HG03571 (cell line): ENCODE results near the gene PKD1L1.

Source experiments
- ATAC-seq: cut with Tn5 transposase; IDR thresholded peaks from one replicate; pipeline ENCODE4 v1.9.1; 2021; ENCODE audit not compliant: unreplicated experiment

Gene PKD1L1

GRCh38 chr7:47743965-47744591 is 204.2 kb downstream of the PKD1L1 start:
- no peak for ATAC-seq

GRCh38 chr7:47741984-47742383 is 206.3 kb downstream of the PKD1L1 start:
- no peak for ATAC-seq

- ATAC-seq: no peak
These were observed 208.4 kb downstream of the PKD1L1 start for GRCh38 chr7:47739891-47740290.

GRCh38 chr7:47739301-47739875 is 208.9 kb downstream of the PKD1L1 start:
- no peak for ATAC-seq

- ATAC-seq: no peak
These were observed 209.6 kb downstream of the PKD1L1 start for GRCh38 chr7:47738563-47739166.

- no peak for ATAC-seq
These were observed 210.7 kb downstream of the PKD1L1 start for GRCh38 chr7:47737601-47738000.

- no peak for ATAC-seq
These were observed 212.6 kb downstream of the PKD1L1 start for GRCh38 chr7:47735431-47736345.

- ATAC-seq: no peak
These were observed 213.3 kb downstream of the PKD1L1 start for GRCh38 chr7:47734949-47735291.

GRCh38 chr7:47734287-47734948 is 213.8 kb downstream of the PKD1L1 start:
- no peak for ATAC-seq

- no peak for ATAC-seq
These were observed 218.1 kb downstream of the PKD1L1 start for GRCh38 chr7:47730142-47730541.

GRCh38 chr7:47726047-47726726 is 222.1 kb downstream of the PKD1L1 start:
- no peak for ATAC-seq

GRCh38 chr7:47725031-47725780 is 223.1 kb downstream of the PKD1L1 start:
- ATAC-seq: no peak
